Astrocyte (in vitro differentiated cells and primary cell): ENCODE data around the gene CENPU.

Source experiments
- CTCF ChIP-seq: IDR thresholded peaks from 2 replicates; pipeline ENCODE4 v1.5.1; 2011; ENCODE audit warnings: low read depth, mild to moderate bottlenecking, inconsistent platforms, low read length, moderate library complexity; ENCODE audit not compliant: insufficient read depth
- EZH2 ChIP-seq: IDR thresholded peaks from 2 replicates; pipeline ENCODE4 v1.6.1; 2012; ENCODE audit warnings: mild to moderate bottlenecking, low read length, inconsistent platforms; ENCODE audit not compliant: insufficient read depth

- no peak for TF ChIP-seq CTCF
- TF ChIP-seq EZH2: no peak
Observed at GRCh38 chr4:184763150-184763780, 29.4 kb upstream of the CENPU start.
